Fibroblast of lung (primary cell): ENCODE data around the gene TAS2R4.

Experiments
- CTCF ChIP-seq, 2 donors: IDR thresholded peaks in 1 of 2; conservative IDR thresholded peaks in 1 of 2; 1 replicate in 1 of 2; 2 replicates in 1 of 2; pipeline ENCODE4 v1.5.1; 2011 to 2012; ENCODE audit warnings: low read length in 2 of 2, control low read depth in 1 of 2, inconsistent platforms in 1 of 2, low read depth in 1 of 2, mild to moderate bottlenecking in 1 of 2
- EZH2 ChIP-seq: IDR thresholded peaks from 2 replicates; pipeline ENCODE4 v1.5.1; 2012; ENCODE audit warnings: low read length, control low read depth, mild to moderate bottlenecking; ENCODE audit errors: missing control alignments

- no peak for TF ChIP-seq CTCF (conservative IDR thresholded peaks at IDR 0.05 in 1 of 2, IDR thresholded peaks at IDR 0.05 in 1 of 2; ENCODE audit: low read depth in 1 of 2, low read length in 2 of 2)
- TF ChIP-seq EZH2 = no peak
Measured at GRCh38 chr7:141763797-141764196, 12.7 kb upstream of the TAS2R4 start, which contains the start of gene TAS2R3.
